IPS-NIHi7 (cell line): Measurements from ENCODE around the gene SPDYE11.
"Not testable (repeated sequence)": the region's sequence is repeated elsewhere in the genome, so short reads cannot be mapped to it uniquely, and the experiment has no call there.

Experiments
- DNase-seq: peaks from one replicate; pipeline ENCODE4 v3.0.0; 2012; ENCODE audit warnings: mixed read lengths; ENCODE audit errors: extremely low spot score

The SPDYE11 gene, protein sequence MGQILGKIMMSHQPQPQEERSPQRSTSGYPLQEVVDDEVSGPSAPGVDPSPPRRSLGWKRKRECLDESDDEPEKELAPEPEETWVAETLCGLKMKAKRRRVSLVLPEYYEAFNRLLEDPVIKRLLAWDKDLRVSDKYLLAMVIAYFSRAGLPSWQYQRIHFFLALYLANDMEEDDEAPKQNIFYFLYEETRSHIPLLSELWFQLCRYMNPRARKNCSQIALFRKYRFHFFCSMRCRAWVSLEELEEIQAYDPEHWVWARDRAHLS

DNA sequence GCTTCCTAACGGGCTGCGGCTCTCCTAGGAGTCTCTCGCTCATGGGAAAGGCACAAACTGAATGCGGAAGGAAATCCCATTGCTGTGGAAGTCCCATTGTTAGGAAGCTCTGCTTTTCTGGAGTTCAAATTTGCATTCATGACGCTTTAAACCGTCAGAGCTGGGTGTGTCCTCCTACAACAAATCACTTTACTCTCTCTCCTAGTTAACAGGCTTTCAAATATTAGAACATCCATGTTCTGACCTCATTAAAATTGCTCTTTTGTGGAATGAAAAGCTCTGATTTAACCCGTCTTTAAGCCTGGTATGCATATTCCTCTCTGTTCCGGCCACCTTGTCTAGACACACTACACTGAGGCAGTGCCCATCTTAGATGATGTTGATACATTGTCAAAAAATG, at the start of gene SPDYE11:
TSS of gene SPDYE11 (minus strand) at position 101 of the 400 bp plus-strand sequence. CDS start 1,800 bp downstream, outside the sequence.
- DNase-seq: not testable (repeated sequence)

DNA sequence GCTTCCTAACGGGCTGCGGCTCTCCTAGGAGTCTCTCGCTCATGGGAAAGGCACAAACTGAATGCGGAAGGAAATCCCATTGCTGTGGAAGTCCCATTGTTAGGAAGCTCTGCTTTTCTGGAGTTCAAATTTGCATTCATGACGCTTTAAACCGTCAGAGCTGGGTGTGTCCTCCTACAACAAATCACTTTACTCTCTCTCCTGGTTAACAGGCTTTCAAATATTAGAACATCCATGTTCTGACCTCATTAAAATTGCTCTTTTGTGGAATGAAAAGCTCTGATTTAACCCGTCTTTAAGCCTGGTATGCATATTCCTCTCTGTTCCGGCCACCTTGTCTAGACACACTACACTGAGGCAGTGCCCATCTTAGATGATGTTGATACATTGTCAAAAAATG, 28.2 kb upstream of the SPDYE11 start, which contains the start of gene SPDYE9:
TSS of gene SPDYE9 (minus strand) at position 101 of the 400 bp plus-strand sequence. CDS start 1,800 bp downstream, outside the sequence.
- DNase-seq: not testable (repeated sequence)

DNA sequence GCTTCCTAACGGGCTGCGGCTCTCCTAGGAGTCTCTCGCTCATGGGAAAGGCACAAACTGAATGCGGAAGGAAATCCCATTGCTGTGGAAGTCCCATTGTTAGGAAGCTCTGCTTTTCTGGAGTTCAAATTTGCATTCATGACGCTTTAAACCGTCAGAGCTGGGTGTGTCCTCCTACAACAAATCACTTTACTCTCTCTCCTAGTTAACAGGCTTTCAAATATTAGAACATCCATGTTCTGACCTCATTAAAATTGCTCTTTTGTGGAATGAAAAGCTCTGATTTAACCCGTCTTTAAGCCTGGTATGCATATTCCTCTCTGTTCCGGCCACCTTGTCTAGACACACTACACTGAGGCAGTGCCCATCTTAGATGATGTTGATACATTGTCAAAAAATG, 28.0 kb downstream of the SPDYE11 start, which contains the start of gene SPDYE8:
TSS of gene SPDYE8 (minus strand) at position 101 of the 400 bp plus-strand sequence. CDS start 1,800 bp downstream, outside the sequence.
- DNase-seq: not testable (repeated sequence)

DNA sequence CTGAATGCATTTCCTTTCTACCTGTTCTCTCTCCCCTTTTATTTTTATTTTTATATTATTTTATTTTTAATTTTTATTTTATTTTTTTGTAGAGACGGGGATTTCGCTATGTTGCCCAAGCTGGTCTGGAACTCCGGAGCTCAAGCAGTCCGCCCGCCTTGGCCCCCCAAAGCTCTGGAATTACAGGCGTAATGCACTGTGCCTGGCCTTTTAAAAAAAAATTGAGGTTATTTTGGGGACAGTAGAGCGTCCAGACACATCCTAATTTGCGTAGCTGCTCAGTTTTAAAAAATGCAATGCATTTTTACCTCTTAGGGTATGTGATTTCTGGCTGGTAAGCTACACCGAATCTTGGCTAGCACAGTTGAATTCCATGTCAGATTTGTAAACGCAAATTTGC, 51.2 kb downstream of the SPDYE11 start:
- not testable (repeated sequence) for DNase-seq

DNA sequence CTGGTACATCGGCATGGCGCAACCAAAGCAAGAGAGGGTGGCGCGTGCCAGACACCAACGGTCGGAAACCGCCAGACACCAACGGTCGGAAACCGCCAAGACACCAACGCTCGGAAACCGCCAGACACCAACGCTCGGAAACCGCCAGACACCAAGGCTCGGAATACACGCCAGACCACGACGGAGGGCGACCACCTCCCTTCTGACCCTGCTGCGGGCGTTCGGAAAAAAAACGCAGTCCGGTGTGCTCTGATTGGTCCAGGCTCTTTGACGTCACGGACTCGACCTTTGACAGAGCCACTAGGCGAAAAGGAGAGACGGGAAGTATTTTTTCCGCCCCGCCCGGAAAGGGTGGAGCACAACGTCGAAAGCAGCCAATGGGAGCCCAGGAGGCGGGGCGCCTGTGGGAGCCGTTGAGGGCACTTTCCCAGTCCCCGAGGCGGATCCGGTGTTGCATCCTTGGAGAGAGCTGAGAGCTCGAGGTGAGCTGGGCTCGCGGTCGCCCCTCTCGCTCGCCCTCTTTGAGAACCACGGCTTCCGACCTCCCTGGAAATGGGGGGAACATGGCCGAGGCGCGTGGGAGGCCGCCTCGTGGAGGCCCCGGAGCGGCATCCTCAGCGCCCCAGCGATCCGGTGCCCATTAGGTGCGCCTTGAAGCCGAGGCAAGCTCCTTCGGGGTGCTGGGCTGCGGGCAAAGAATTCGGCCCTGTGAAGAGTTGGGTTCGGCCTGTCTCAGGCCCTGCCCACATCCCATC, 51.8 kb downstream of the SPDYE11 start:
- not testable (repeated sequence) for DNase-seq

DNA sequence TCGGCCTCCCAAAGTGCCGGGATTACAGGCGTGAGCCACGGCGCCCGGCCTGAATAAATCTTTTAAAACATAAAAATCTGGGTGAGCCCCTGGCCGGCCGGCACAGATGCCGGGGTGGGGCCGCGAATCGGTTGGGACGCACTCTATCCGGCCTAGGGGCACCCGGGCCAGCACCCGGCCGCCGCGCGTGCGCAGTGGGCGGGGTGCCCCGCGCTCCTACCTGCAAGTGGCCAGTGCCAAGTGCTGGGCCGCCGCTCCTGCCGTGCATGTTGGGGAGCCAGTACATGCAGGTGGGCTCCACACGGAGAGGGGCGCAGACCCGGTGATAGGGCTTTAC, 52.4 kb downstream of the SPDYE11 start:
- DNase-seq: not testable (repeated sequence)

DNA sequence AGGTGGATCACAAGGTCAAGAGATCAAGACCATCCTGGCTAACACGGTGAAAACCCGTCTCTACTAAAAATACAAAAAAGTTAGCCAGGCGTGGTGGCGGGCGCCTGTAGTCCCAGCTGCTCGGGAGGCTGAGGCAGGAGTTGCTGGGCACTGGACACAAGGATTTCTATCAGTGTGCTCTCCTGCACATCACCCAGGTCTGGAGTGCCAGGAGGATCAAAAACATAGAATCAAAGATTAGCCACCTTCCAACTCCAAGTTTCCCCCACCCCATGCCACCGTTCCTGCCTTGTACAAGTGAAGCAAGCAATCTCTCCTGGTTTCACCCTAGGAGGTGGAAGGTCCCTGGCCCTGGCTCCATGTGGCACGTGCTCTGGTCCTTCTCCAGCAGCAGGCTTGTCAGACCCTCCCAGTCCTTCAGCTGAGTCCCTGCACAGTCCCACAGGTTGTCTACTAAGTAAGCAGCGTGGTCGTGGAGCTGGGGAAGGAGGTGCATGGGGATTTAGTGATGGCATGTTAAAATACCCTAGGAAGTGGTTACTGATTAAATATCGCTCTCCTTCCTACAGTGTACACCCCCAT, 59.7 kb downstream of the SPDYE11 start:
- DNase-seq: not testable (repeated sequence)
